Glomerular visceral epithelial cell (primary cell): ENCODE data around the gene KRT79.

ENCODE experiments used
- DNase-seq: peaks from one replicate; pipeline ENCODE4 v3.0.0-alpha.2; 2016; ENCODE audit errors: extremely low spot score

KRT79 gene

GRCh38 chr12:52791271-52792184 lies 42.6 kb downstream of the KRT79 start:
- peak; percentile 20 for DNase-seq

- DNase-seq, result no peak
Measured at GRCh38 chr12:52790427-52791270, 43.5 kb downstream of the KRT79 start.

GRCh38 chr12:52789637-52790426 lies 44.3 kb downstream of the KRT79 start:
- DNase-seq, result no peak

- DNase-seq, result no peak
Measured at GRCh38 chr12:52788876-52789636, 45.1 kb downstream of the KRT79 start.

- DNase-seq, result no peak
Measured at GRCh38 chr12:52788192-52788875, 45.8 kb downstream of the KRT79 start.

GRCh38 chr12:52787324-52788191 lies 46.6 kb downstream of the KRT79 start:
- DNase-seq, result no peak

- no peak for DNase-seq
Measured at GRCh38 chr12:52784909-52785308, 49.2 kb downstream of the KRT79 start.

- no peak for DNase-seq
Measured at GRCh38 chr12:52783563-52784316, 50.4 kb downstream of the KRT79 start.

GRCh38 chr12:52782502-52782901 lies 51.6 kb downstream of the KRT79 start:
- DNase-seq, result no peak

GRCh38 chr12:52781399-52782082 lies 52.6 kb downstream of the KRT79 start:
- DNase-seq, result no peak

GRCh38 chr12:52779914-52780313 lies 54.2 kb downstream of the KRT79 start:
- DNase-seq, result no peak

GRCh38 chr12:52778833-52779232 lies 55.3 kb downstream of the KRT79 start:
- no peak for DNase-seq

- DNase-seq, result no peak
Measured at GRCh38 chr12:52777566-52777965, 56.5 kb downstream of the KRT79 start.

GRCh38 chr12:52776913-52777395 lies 57.2 kb downstream of the KRT79 start, which contains the start of gene KRT76:
TSS of gene KRT76 (minus strand) at chr12:52777345. CDS start at chr12:52777291, 54 bp downstream.
- DNase-seq, result no peak

GRCh38 chr12:52776435-52776834 lies 57.7 kb downstream of the KRT79 start:
- no peak for DNase-seq

- no peak for DNase-seq
Measured at GRCh38 chr12:52774629-52775250, 59.4 kb downstream of the KRT79 start.

- DNase-seq, result no peak
Measured at GRCh38 chr12:52772772-52773171, 61.3 kb downstream of the KRT79 start.
